NOMO-1 (cell line): ENCODE measurements around the gene COG8.
"Not testable (repeated sequence)": the region's sequence is repeated elsewhere in the genome, so short reads cannot be mapped to it uniquely, and the experiment has no call there.

Experiments
- DNase-seq, 2 experiments: peaks; one replicate each; lab custom pipeline; 2025; ENCODE audit not compliant: unreplicated experiment in 2 of 2; lab: John Stamatoyannopoulos, UW

Gene COG8

GRCh38 chr16:69339289-69340094 is at the start of gene COG8, which contains the start of gene NIP7:
TSS of gene COG8 (minus strand) at chr16:69339564. CDS start at chr16:69339552, 12 bp downstream.
TSS of gene NIP7 (plus strand) at chr16:69339772. CDS start at chr16:69339830, 58 bp downstream.
- peak; percentile 98 to 99 for DNase-seq

GRCh38 chr16:69386596-69386995 is 47.2 kb upstream of the COG8 start:
- no peak for DNase-seq

GRCh38 chr16:69384974-69385373 is 45.6 kb upstream of the COG8 start:
- DNase-seq = no peak

- DNase-seq = no peak
Observed at GRCh38 chr16:69382421-69382820, 43.1 kb upstream of the COG8 start.

- peak in 1 of 2 experiments; percentile 28 for DNase-seq
Observed at GRCh38 chr16:69381231-69381630, 41.9 kb upstream of the COG8 start.

GRCh38 chr16:69378760-69379159 is 39.4 kb upstream of the COG8 start:
- no peak for DNase-seq

GRCh38 chr16:69378036-69378435 is 38.7 kb upstream of the COG8 start:
- DNase-seq = no peak

GRCh38 chr16:69376393-69377059 is 37.2 kb upstream of the COG8 start:
- no peak for DNase-seq

- DNase-seq = no peak
Observed at GRCh38 chr16:69373019-69373418, 33.7 kb upstream of the COG8 start.

GRCh38 chr16:69371564-69371963 is 32.2 kb upstream of the COG8 start:
- DNase-seq = no peak

- no peak for DNase-seq
Observed at GRCh38 chr16:69368866-69369265, 29.5 kb upstream of the COG8 start.

- DNase-seq = no peak
Observed at GRCh38 chr16:69367980-69368379, 28.6 kb upstream of the COG8 start.

GRCh38 chr16:69366431-69366830 is 27.1 kb upstream of the COG8 start:
- no peak for DNase-seq

- DNase-seq = no peak
Observed at GRCh38 chr16:69365901-69366300, 26.5 kb upstream of the COG8 start.

GRCh38 chr16:69364088-69364487 is 24.7 kb upstream of the COG8 start:
- no peak for DNase-seq

GRCh38 chr16:69363281-69363717 is 23.9 kb upstream of the COG8 start:
- no peak for DNase-seq

- DNase-seq = not testable (repeated sequence)
Observed at GRCh38 chr16:69360070-69360469, 20.7 kb upstream of the COG8 start.

- no peak for DNase-seq
Observed at GRCh38 chr16:69351309-69352027, 12.1 kb upstream of the COG8 start, which contains the start of gene TMED6. TSS of gene TMED6 (minus strand) at chr16:69351786. CDS start at chr16:69351753, 33 bp downstream.

GRCh38 chr16:69350536-69351133 is 11.3 kb upstream of the COG8 start:
- no peak for DNase-seq

GRCh38 chr16:69349536-69349935 is 10.2 kb upstream of the COG8 start:
- no peak for DNase-seq

- DNase-seq = no peak
Observed at GRCh38 chr16:69348222-69348621, 8.9 kb upstream of the COG8 start.
